Mucosa of rectum (tissue), 2 donors: ENCODE results near the gene SHB.

ENCODE experiments used
- H3K27ac ChIP-seq, 2 donors: one replicate each; pipeline ENCODE4 v1.7.0; 2013; ENCODE audit warnings: inconsistent platforms in 2 of 2, low read depth in 2 of 2, low read length in 2 of 2
- H3K27me3 ChIP-seq, 2 donors: one replicate each; pipeline ENCODE4 v1.7.0; 2013; ENCODE audit warnings: low read length in 2 of 2; ENCODE audit not compliant: control insufficient read depth in 2 of 2, insufficient read depth in 2 of 2
- H3K36me3 ChIP-seq, 2 donors: one replicate each; pipeline ENCODE4 v1.7.0; 2013; ENCODE audit warnings: low read length in 2 of 2; ENCODE audit not compliant: control insufficient read depth in 2 of 2, insufficient read depth in 2 of 2
- H3K4me1 ChIP-seq, 2 donors: one replicate each; pipeline ENCODE4 v1.7.0; 2013; ENCODE audit warnings: low read length in 2 of 2, mild to moderate bottlenecking in 1 of 2; ENCODE audit not compliant: control insufficient read depth in 2 of 2, insufficient read depth in 2 of 2
- H3K4me3 ChIP-seq, 2 donors: one replicate each; pipeline ENCODE4 v1.7.0; 2013; ENCODE audit warnings: low read length in 2 of 2
- H3K9ac ChIP-seq, 2 donors: one replicate each; pipeline ENCODE4 v1.7.0; 2013; ENCODE audit warnings: low read length in 2 of 2, low read depth in 1 of 2, mild to moderate bottlenecking in 1 of 2
- H3K9me3 ChIP-seq, 2 donors: one replicate each; pipeline ENCODE4 v1.7.0; 2013; ENCODE audit warnings: low read length in 2 of 2; ENCODE audit not compliant: control insufficient read depth in 2 of 2
- donor health status: healthy.
- donor health status: Normal muscosa, but diverticular disease.

The SHB gene

GRCh38 chr9:37919956-37920335, 149.1 kb downstream of the SHB start:
- H3K36me3 ChIP-seq, result peaks cover 6 to 14% of the 10 kb centered on the region in 2 donors
- no peaks in the 10 kb centered on the region for H3K4me1 ChIP-seq
- no peaks in the 10 kb centered on the region for H3K9me3 ChIP-seq
- H3K4me3 ChIP-seq, result no peak overlapping the region
- no peak overlapping the region for H3K27ac ChIP-seq
- no peaks in the 10 kb centered on the region for H3K27me3 ChIP-seq
- no peak overlapping the region for H3K9ac ChIP-seq

GRCh38 chr9:37919246-37919955, 149.6 kb downstream of the SHB start:
- Histone ChIP-seq H3K27ac (no peak overlapping the region), H3K9ac (no peak overlapping the region), H3K27me3 (no peaks in the 10 kb centered on the region), H3K4me1 (no peaks in the 10 kb centered on the region), H3K4me3 (no peak overlapping the region), H3K36me3 (peaks cover 6 to 14% of the 10 kb centered on the region in 2 donors), H3K9me3 (no peaks in the 10 kb centered on the region)

GRCh38 chr9:37918665-37919170, 150.3 kb downstream of the SHB start:
- peaks cover 6 to 14% of the 10 kb centered on the region in 2 donors for H3K36me3 ChIP-seq
- H3K9me3 ChIP-seq, result no peaks in the 10 kb centered on the region
- H3K27ac ChIP-seq, result no peak overlapping the region
- H3K27me3 ChIP-seq, result no peaks in the 10 kb centered on the region
- no peak overlapping the region for H3K4me3 ChIP-seq
- no peak overlapping the region for H3K9ac ChIP-seq
- H3K4me1 ChIP-seq, result no peaks in the 10 kb centered on the region

DNA sequence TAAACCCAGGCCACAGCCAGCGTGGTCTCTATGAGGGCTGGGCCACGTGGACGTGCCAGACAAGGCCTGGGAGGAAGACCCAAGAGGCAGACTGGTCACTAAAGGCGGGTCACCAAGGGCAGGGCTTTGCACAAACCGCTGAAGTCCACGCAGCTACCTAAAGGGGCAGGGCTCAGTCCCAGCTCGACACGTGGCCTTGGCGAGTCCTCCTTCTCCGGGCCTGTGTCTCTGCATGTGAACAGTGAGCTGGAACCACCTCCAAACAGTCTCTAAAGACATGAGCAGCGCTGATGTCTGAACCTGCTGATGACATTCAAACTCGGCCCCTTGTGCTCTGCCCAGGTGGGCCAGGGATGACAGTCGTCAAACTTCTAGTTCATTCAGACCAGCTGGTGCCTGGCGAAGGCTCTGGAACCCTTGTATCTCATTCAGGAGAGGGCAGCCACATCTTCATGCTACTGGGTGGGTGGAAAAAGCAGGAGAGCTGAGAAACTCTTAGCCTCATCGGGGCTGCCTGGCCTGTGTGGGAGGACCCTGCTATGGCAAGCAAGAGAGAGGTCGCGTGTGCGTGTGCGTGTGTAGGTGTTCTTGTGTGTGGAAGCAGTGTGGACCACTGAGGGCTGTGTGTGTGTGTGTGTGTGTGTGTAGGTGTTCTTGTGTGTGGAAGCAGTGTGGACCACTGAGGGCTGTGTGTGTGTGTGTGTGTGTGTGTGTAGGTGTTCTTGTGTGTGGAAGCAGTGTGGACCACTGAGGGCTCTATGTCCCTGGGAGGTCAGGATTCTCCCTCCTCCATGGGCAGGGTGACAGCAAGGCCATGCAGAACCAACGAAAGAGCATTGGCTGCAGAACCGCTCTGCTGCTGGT, 151.0 kb downstream of the SHB start:
- no peaks in the 10 kb centered on the region for H3K4me1 ChIP-seq
- H3K27me3 ChIP-seq, result no peaks in the 10 kb centered on the region
- H3K9me3 ChIP-seq, result no peaks in the 10 kb centered on the region
- no peak overlapping the region for H3K9ac ChIP-seq
- H3K36me3 ChIP-seq, result peaks cover 6 to 14% of the 10 kb centered on the region in 2 donors
- H3K4me3 ChIP-seq, result no peak overlapping the region
- H3K27ac ChIP-seq, result no peak overlapping the region

DNA sequence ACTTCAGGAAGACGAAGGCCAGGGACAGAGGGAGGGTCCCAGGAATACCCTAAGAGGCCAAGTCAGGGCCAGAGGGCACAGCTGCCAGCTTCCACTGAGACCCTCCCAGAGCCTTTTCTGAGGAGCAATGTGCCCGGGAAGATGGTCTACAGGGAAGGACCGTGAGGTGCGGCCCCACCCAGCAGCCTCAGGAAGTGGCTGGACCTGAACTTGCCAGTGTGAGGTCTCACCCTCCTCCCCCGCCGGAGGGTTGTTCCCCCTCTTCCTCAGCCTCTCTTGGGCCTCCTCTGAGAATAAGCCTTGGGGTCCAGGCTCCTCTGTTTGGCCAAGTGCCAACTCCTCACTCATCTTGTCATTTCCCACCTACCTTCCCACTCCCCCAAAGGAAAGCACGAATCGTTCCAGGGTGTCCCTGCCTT, 151.7 kb downstream of the SHB start:
- no peak overlapping the region for H3K4me3 ChIP-seq
- H3K27ac ChIP-seq, result no peak overlapping the region
- H3K36me3 ChIP-seq, result peaks cover 6 to 14% of the 10 kb centered on the region in 2 donors
- no peaks in the 10 kb centered on the region for H3K4me1 ChIP-seq
- H3K9me3 ChIP-seq, result no peaks in the 10 kb centered on the region
- no peaks in the 10 kb centered on the region for H3K27me3 ChIP-seq
- H3K9ac ChIP-seq, result no peak overlapping the region

- Histone ChIP-seq H3K9me3 (no peaks in the 10 kb centered on the region), H3K36me3 (peaks cover 6 to 14% of the 10 kb centered on the region in 2 donors), H3K27me3 (no peaks in the 10 kb centered on the region), H3K27ac (no peak overlapping the region), H3K4me3 (no peak overlapping the region), H3K9ac (no peak overlapping the region), H3K4me1 (no peaks in the 10 kb centered on the region)
Measured at GRCh38 chr9:37916471-37917312, 152.3 kb downstream of the SHB start.

- Histone ChIP-seq H3K9me3 (no peaks in the 10 kb centered on the region), H3K4me1 (no peaks in the 10 kb centered on the region), H3K27ac (no peak overlapping the region), H3K9ac (no peak overlapping the region), H3K4me3 (no peak overlapping the region), H3K27me3 (no peaks in the 10 kb centered on the region), H3K36me3 (peaks cover 6 to 14% of the 10 kb centered on the region in 2 donors)
Measured at GRCh38 chr9:37915911-37916470, 153.0 kb downstream of the SHB start.

GRCh38 chr9:37914701-37915358, 154.2 kb downstream of the SHB start:
- Histone ChIP-seq H3K27ac (no peak overlapping the region), H3K9ac (no peak overlapping the region), H3K4me3 (no peak overlapping the region), H3K4me1 (no peaks in the 10 kb centered on the region), H3K9me3 (no peaks in the 10 kb centered on the region), H3K27me3 (no peaks in the 10 kb centered on the region), H3K36me3 (peaks cover 6 to 14% of the 10 kb centered on the region in 2 donors)

DNA sequence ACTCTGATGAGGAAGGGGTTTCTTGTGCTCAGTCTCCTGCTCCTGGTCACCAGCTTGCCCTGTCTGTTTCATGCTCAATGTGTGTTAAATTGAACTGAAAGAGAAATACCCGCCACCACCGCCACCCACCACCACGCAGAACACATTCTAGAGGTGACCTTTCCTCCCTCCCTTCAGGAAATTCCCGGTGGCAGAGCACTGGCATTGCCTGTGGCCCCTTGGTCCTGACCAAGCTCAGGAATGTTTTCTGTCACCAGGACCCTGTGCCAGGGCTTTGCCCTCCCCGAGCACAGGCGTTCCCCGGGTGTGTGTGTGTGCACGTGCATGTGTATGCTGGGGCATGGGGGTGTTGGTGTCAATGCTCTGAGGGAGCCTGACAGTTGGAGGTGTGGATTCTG, 154.9 kb downstream of the SHB start:
- Histone ChIP-seq H3K27ac (no peak overlapping the region), H3K4me1 (no peaks in the 10 kb centered on the region), H3K4me3 (no peak overlapping the region), H3K9me3 (no peaks in the 10 kb centered on the region), H3K36me3 (peaks cover 6 to 11% of the 10 kb centered on the region in 2 donors), H3K9ac (no peak overlapping the region), H3K27me3 (no peaks in the 10 kb centered on the region)
